HEK293 (cell line): ENCODE data around the gene TSHZ3.

Experiments
- KLF7 ChIP-seq: fragments of 450-650 bp; formaldehyde crosslinking; IDR thresholded peaks from 2 replicates; pipeline ENCODE4 v1.5.1; 2016; ENCODE audit warnings: missing biosample characterization, missing genetic modification characterization, borderline replicate concordance
- MYNN ChIP-seq: fragments of 450-650 bp; formaldehyde crosslinking; IDR thresholded peaks from 2 replicates; pipeline ENCODE4 v1.5.1; 2016; ENCODE audit warnings: missing biosample characterization, missing genetic modification characterization, borderline replicate concordance
- ZBTB21 ChIP-seq: fragments of 450-650 bp; formaldehyde crosslinking; IDR thresholded peaks from 2 replicates; pipeline ENCODE4 v1.5.1; 2017; ENCODE audit warnings: missing biosample characterization, missing genetic modification characterization
- ZNF138 ChIP-seq: fragments of 450-650 bp; formaldehyde crosslinking; IDR thresholded peaks from 2 replicates; pipeline ENCODE4 v1.5.1; 2016; ENCODE audit warnings: missing biosample characterization, missing genetic modification characterization, borderline replicate concordance
- TF ChIP-seq, protein P1 (sequence below): fragments of 450-650 bp; formaldehyde crosslinking; conservative IDR thresholded peaks from 2 replicates; pipeline ENCODE4 v1.5.1; 2016; ENCODE audit warnings: low read depth, missing biosample characterization, missing genetic modification characterization
- TF ChIP-seq, protein P2 (sequence below): fragments of 450-650 bp; formaldehyde crosslinking; IDR thresholded peaks from 2 replicates; pipeline ENCODE4 v1.5.1; 2016; ENCODE audit warnings: missing biosample characterization, missing genetic modification characterization
- TF ChIP-seq, protein P3 (sequence below): fragments of 450-650 bp; formaldehyde crosslinking; IDR thresholded peaks from 2 replicates; pipeline ENCODE4 v1.5.1; 2016; ENCODE audit warnings: missing biosample characterization, missing genetic modification characterization
- TF ChIP-seq, protein P4 (sequence below): fragments of 450-650 bp; formaldehyde crosslinking; optimal IDR thresholded peaks from 2 replicates; pipeline ENCODE3; 2016; ENCODE audit warnings: missing biosample characterization, mild to moderate bottlenecking, missing genetic modification characterization

DNA sequence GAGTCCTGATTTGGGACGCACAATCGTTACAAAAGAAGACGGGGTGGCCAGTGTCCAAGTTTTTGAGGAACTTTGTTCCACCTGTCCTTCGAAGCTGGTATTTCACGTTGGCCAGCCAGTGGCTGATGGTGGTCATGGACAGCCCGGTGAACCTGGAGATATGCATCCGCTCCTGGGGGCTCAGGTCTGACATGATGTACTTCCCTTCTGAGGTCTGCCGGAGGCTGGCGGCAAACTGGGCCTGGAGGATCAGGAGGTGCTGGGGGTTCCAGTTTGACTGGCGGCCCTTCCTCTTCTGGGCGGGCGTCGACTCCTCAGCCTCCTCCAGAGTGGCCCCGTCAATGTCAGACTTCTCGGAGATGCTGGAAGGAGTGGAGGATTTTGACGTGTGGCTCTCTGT is 72.4 kb downstream of the TSHZ3 start:
- TF ChIP-seq ZBTB21 (tag by site-specific recombination): no peak
- TF ChIP-seq, protein P1, sequence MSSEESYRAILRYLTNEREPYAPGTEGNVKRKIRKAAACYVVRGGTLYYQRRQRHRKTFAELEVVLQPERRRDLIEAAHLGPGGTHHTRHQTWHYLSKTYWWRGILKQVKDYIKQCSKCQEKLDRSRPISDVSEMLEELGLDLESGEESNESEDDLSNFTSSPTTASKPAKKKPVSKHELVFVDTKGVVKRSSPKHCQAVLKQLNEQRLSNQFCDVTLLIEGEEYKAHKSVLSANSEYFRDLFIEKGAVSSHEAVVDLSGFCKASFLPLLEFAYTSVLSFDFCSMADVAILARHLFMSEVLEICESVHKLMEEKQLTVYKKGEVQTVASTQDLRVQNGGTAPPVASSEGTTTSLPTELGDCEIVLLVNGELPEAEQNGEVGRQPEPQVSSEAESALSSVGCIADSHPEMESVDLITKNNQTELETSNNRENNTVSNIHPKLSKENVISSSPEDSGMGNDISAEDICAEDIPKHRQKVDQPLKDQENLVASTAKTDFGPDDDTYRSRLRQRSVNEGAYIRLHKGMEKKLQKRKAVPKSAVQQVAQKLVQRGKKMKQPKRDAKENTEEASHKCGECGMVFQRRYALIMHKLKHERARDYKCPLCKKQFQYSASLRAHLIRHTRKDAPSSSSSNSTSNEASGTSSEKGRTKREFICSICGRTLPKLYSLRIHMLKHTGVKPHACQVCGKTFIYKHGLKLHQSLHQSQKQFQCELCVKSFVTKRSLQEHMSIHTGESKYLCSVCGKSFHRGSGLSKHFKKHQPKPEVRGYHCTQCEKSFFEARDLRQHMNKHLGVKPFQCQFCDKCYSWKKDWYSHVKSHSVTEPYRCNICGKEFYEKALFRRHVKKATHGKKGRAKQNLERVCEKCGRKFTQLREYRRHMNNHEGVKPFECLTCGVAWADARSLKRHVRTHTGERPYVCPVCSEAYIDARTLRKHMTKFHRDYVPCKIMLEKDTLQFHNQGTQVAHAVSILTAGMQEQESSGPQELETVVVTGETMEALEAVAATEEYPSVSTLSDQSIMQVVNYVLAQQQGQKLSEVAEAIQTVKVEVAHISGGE (tag by site-specific recombination): no peak
- no peak for TF ChIP-seq ZNF138 (tag by site-specific recombination)
- TF ChIP-seq, protein P2, sequence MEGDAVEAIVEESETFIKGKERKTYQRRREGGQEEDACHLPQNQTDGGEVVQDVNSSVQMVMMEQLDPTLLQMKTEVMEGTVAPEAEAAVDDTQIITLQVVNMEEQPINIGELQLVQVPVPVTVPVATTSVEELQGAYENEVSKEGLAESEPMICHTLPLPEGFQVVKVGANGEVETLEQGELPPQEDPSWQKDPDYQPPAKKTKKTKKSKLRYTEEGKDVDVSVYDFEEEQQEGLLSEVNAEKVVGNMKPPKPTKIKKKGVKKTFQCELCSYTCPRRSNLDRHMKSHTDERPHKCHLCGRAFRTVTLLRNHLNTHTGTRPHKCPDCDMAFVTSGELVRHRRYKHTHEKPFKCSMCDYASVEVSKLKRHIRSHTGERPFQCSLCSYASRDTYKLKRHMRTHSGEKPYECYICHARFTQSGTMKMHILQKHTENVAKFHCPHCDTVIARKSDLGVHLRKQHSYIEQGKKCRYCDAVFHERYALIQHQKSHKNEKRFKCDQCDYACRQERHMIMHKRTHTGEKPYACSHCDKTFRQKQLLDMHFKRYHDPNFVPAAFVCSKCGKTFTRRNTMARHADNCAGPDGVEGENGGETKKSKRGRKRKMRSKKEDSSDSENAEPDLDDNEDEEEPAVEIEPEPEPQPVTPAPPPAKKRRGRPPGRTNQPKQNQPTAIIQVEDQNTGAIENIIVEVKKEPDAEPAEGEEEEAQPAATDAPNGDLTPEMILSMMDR (tag by site-specific recombination): no peak
- TF ChIP-seq MYNN (tag by site-specific recombination): no peak
- TF ChIP-seq, protein P3, sequence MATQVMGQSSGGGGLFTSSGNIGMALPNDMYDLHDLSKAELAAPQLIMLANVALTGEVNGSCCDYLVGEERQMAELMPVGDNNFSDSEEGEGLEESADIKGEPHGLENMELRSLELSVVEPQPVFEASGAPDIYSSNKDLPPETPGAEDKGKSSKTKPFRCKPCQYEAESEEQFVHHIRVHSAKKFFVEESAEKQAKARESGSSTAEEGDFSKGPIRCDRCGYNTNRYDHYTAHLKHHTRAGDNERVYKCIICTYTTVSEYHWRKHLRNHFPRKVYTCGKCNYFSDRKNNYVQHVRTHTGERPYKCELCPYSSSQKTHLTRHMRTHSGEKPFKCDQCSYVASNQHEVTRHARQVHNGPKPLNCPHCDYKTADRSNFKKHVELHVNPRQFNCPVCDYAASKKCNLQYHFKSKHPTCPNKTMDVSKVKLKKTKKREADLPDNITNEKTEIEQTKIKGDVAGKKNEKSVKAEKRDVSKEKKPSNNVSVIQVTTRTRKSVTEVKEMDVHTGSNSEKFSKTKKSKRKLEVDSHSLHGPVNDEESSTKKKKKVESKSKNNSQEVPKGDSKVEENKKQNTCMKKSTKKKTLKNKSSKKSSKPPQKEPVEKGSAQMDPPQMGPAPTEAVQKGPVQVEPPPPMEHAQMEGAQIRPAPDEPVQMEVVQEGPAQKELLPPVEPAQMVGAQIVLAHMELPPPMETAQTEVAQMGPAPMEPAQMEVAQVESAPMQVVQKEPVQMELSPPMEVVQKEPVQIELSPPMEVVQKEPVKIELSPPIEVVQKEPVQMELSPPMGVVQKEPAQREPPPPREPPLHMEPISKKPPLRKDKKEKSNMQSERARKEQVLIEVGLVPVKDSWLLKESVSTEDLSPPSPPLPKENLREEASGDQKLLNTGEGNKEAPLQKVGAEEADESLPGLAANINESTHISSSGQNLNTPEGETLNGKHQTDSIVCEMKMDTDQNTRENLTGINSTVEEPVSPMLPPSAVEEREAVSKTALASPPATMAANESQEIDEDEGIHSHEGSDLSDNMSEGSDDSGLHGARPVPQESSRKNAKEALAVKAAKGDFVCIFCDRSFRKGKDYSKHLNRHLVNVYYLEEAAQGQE (tag by site-specific recombination): no peak
- TF ChIP-seq, protein P4, sequence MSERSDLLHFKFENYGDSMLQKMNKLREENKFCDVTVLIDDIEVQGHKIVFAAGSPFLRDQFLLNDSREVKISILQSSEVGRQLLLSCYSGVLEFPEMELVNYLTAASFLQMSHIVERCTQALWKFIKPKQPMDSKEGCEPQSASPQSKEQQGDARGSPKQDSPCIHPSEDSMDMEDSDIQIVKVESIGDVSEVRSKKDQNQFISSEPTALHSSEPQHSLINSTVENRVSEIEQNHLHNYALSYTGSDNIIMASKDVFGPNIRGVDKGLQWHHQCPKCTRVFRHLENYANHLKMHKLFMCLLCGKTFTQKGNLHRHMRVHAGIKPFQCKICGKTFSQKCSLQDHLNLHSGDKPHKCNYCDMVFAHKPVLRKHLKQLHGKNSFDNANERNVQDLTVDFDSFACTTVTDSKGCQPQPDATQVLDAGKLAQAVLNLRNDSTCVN (tag by site-specific recombination): no peak
- no peak for TF ChIP-seq KLF7 (tag by site-specific recombination)
